GM21360 (cell line): ENCODE measurements around the gene SLC44A1.
A peak's percentile ranks its signal among the peaks of the same experiment; 100 is the strongest.

Source experiments
- ATAC-seq: cut with Tn5 transposase; IDR thresholded peaks from one replicate; pipeline ENCODE4 v1.9.1; 2021; ENCODE audit warnings: mild to moderate bottlenecking, moderate library complexity; ENCODE audit not compliant: unreplicated experiment

The SLC44A1 gene

DNA sequence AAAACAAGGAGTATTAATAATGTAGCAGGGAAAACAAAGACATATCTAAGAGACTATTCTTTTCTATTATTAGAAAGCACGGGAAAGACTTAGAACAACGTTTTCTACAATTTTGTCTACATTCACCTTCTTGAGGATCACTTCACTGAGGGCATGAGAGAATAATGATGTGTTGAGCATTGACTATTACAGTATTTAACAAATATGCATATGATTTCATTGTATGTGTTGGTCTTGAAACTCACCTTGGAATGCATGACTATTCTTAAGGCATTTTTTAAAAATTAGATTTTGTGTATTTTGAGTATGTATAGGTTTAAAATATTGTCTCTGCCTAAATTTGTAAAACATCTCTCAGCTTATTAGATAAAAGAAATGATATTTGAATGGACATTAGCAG is 204.6 kb downstream of the SLC44A1 start:
- no peak for ATAC-seq

DNA sequence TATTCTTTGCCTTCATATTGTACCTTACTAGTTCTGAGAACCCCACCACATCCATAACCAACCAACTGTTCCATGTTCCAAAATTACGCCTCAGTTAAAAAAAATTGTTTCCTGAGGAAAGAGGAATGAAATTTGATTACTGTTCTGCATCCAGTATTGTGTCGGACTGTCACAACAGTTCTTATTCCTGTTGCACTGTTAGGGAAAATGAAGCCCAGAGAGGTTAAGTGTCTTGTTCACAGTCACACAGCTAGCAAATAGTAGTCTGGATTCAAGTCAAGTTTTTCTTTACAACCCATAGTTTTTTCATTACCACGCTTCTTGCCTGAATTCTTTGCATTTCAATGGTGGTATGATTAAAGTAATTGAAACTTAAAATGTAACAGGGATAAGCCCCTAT is 207.7 kb downstream of the SLC44A1 start:
- no peak for ATAC-seq

GRCh38 chr9:105455836-105456475 is 211.5 kb downstream of the SLC44A1 start:
- ATAC-seq = no peak

- ATAC-seq = no peak
These were observed 213.3 kb downstream of the SLC44A1 start for GRCh38 chr9:105457560-105458294.

- no peak for ATAC-seq
These were observed 214.0 kb downstream of the SLC44A1 start for GRCh38 chr9:105458404-105458803.

DNA sequence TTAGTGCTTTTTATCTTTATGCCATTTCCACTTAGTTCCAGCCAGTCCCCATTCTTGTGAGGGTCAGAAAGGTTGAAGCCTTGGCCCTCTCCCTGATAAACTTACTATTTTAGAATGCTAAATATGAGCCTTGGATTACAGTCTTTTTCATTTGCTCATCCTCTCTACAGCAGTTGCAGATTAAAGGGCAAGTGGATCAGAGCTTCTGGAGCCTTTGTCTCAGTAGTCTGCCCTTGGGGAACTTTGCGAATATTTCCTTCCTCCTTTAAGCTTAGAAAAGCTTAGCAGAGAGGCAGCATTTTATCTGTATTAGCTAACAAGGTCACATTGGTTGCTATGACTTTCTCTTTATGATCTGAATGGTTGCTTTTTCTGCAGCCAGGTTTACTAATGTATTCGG is 214.9 kb downstream of the SLC44A1 start:
- no peak for ATAC-seq

DNA sequence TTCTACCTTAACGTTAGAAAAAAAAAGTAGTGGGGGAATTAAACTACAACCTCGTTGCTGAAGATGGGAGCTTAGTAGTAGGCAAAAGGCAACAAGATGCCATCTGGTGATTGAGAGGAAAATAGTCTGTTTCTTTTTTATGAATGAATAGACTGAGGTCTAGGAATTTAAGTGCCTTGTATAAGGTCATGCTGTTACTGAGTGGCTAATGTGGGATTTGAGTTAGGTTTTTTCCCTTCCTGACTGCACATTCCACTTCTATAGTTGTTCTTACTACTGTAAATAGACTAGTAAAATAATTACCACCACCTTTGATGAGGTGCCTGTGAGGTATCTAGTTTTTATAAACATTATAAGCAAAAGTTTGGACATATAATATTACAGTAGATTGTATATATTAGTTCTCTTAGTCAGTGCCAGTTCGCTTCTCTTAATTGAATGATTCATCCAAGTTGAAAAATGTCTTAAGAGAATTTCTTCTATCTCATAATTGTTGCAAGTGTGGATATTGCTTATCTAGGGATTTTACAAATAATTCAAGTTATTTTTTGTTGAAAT is 222.5 kb downstream of the SLC44A1 start:
- no peak for ATAC-seq

DNA sequence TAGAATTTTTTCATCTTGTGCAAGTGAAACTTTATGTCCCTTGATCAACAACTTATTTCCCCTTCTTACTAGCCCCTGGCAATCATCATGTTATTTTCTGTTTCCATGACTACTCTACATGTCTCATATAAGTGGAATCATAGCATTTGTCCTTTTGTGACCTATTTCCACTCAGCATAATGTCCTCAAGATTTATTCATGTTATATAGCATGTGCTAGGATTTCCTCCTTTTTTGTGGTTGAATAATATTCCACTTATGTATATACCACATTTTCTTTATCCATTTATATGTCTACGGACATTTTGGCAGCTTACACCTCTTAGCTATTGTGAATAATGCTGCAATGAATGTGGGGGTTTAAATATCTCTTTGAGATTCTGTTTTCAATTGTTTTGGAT is 224.4 kb downstream of the SLC44A1 start:
- ATAC-seq = no peak

GRCh38 chr9:105473221-105473620 is 228.8 kb downstream of the SLC44A1 start:
- no peak for ATAC-seq

DNA sequence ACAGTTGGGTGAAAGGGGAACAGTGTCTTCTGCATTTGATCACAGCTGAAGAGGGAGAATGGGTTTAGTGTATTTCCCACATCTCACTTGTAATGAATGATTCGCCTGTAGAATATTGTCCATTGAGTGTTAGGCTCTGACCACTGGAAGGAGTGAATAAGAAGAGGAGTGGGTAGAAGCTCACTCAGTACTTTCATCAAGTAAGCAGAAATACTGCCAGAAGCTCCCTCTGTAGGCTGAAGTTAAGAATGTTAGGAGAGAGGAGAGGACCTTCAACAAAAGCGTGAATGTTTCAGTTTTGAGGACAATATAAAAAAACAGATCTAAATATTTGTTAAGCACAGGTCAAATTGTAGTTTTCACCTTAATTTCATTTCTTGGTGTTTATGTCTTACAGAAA is 230.9 kb downstream of the SLC44A1 start:
- ATAC-seq = no peak

DNA sequence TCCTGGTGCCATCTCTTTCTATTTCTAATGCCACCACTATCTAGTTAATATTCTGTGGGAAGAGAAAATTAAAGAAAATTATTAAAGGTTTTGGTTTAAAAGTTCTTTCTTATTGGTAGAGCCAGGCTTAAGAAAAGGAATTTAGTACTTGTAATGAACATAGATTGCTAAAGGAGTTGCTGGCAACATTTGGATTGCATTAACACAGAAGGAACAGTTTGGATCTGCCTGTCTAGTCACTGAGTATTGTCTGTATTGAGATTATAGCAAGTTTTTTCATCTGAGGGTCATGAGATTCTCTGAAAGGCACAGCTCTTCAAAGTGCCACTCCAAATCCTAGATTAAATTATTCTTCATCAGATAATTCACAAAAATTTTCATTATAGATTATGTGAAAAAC is 235.4 kb downstream of the SLC44A1 start:
- no peak for ATAC-seq

- peak; percentile 85 for ATAC-seq
These were observed 239.2 kb downstream of the SLC44A1 start for GRCh38 chr9:105483618-105484017.

DNA sequence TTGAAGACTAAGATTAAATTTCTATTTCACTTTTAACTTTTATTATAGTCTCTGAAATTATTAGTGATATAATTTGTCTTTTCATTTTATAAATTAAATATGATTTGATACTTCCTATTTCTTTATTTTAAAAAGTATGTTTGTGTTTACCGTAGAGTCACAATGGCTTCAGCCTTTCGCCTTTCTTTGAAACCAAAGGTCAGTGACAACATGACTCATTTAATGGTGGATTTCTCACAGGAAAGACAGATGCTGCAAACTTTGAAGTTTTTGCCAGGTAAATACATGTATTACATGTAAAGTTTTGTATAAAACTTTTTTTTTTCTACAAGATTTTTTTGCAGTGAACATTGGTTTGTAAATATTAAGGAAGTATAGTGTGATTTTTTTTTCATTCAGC is 239.8 kb downstream of the SLC44A1 start:
- ATAC-seq = no peak

- ATAC-seq = no peak
These were observed 240.7 kb downstream of the SLC44A1 start for GRCh38 chr9:105485131-105485530.
